ENCODE results near the gene MTMR12. TPM values are rescaled to one million over a fixed set of nuclear protein-coding genes. Genes with fewer than 3 reads are reported as not detected.

MTMR12 gene
- total and polyA plus RNA-seq, 3 donors from 2014 or later = 53.6 to 64.0 (median 59.2) TPM

- Histone ChIP-seq H3K4me3 (no peak overlapping the region), H3K4me1 (peaks cover 25% of the 10 kb centered on the region), H3K9me3 (no peaks in the 10 kb centered on the region), H3K27me3 (no peaks in the 10 kb centered on the region), H3K27ac (no peak overlapping the region), H3K36me3 (ENCODE audit: low read depth, missing control alignments) (no peaks in the 10 kb centered on the region)
- TF ChIP-seq CTCF (IDR thresholded peaks at IDR 0.05) = no peak
- TF ChIP-seq POLR2A (IDR thresholded peaks at IDR 0.05) = no peak
- 91% methylated on average over 4 of the region's 4 CpGs for WGBS, 2 donors
- intact Hi-C loops (cut with DNase I; ENCODE audit: low total_unique reads) = no loop called here
- no peak for DNase-seq
These were observed 49.1 kb downstream of the MTMR12 start for GRCh38 chr5:32263684-32264083.

DNA sequence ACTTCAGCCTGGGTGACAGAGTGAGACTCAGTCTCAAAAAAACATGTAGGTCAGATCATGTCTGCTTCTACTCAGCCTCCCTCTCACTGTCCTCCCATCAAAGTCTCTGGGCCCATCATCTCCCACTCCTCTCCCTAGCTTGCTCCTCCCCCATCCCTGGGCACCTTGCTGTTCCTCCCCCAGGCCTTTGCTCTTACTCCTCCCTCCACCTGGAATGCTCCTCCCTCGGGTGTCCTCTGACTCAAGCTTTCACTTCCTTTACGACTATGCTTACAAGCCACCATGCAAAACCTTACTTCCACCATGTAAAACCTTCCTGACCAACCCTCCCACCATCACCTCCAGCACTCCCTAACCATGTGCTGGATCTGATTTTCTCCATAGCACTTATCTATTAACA, 51.5 kb downstream of the MTMR12 start:
- WGBS, 2 donors = 63 to 73% methylated on average over 2 of the region's 2 CpGs
- Histone ChIP-seq H3K36me3 (ENCODE audit: low read depth, missing control alignments) (no peaks in the 10 kb centered on the region), H3K4me3 (no peak overlapping the region)

DNA sequence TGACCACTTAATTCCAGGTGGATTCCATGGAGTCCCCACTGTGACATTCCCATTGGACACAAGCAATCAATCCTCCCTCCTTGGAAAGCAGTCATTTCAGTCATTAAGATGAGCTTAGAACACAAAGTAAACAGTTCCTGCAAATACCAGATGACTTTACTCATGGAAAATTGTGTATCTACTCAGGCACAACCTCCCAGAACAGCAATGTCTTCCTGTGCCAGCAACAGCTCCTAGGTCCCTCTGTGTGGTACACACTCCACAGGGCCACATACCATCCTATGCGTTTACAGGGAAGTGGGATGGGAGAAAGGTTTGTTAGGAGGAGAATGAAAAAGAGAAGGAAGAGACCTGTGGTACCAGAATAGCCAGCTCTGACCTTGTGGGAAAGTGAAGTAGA, 53.7 kb downstream of the MTMR12 start:
- H3K27ac ChIP-seq = peak overlapping the region in 1 of 2 donors; percentile 10
- no peaks in the 10 kb centered on the region for H3K36me3 ChIP-seq (ENCODE audit: low read depth, missing control alignments)
- no peak for DNase-seq
- H3K27me3 ChIP-seq = no peaks in the 10 kb centered on the region
- peaks cover 25% of the 10 kb centered on the region for H3K4me1 ChIP-seq
- 57 to 83% methylated on average over 1 of the region's 1 CpG for WGBS, 2 donors
- intact Hi-C loops (cut with DNase I; ENCODE audit: low total_unique reads) = no loop called here
- no peaks in the 10 kb centered on the region for H3K9me3 ChIP-seq
- TF ChIP-seq POLR2A (IDR thresholded peaks at IDR 0.05) (no peak), CTCF (IDR thresholded peaks at IDR 0.05) (no peak)
- H3K4me3 ChIP-seq = no peak overlapping the region

More for the DNA sequence above, 51.5 kb downstream of the MTMR12 start:
- TF ChIP-seq POLR2A (IDR thresholded peaks at IDR 0.05) (no peak), CTCF (IDR thresholded peaks at IDR 0.05) (no peak)
- Histone ChIP-seq H3K9me3 (no peaks in the 10 kb centered on the region), H3K27ac (peak overlapping the region; percentile 68 to 81), H3K4me1 (peaks cover 25% of the 10 kb centered on the region), H3K27me3 (no peaks in the 10 kb centered on the region)
- intact Hi-C loops (cut with DNase I; ENCODE audit: low total_unique reads) = no loop called here
- no peak for DNase-seq

DNA sequence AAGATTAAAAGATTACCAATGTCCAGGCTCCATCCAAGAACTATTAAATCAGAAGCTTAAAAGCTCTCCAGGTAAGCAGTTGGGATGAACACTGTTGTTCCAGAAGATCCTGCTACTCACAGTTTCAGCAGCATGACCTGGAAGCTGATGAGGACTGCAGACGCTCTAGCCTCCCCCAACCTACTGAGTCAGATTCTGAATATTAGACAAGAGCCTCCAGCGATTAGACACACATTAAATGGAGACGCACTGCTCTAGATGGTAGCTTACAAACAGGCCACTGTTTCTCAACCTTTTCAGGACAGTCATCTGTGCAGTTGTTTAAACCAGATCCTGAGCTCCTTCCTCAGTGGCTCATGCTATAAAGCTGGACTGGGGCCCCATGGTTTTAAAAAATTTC, 54.3 kb downstream of the MTMR12 start:
- H3K27ac ChIP-seq = no peak overlapping the region

More for the DNA sequence above, 54.3 kb downstream of the MTMR12 start:
- 89 to 90% methylated on average over 3 of the region's 3 CpGs for WGBS, 2 donors
- no peaks in the 10 kb centered on the region for H3K9me3 ChIP-seq
- no peak overlapping the region for H3K4me3 ChIP-seq
- peak; percentile 11 for DNase-seq
- intact Hi-C loops (cut with DNase I; ENCODE audit: low total_unique reads) = no loop called here
- TF ChIP-seq CTCF (IDR thresholded peaks at IDR 0.05) (no peak), POLR2A (IDR thresholded peaks at IDR 0.05) (no peak)
- H3K4me1 ChIP-seq = peaks cover 25% of the 10 kb centered on the region
- no peaks in the 10 kb centered on the region for H3K36me3 ChIP-seq (ENCODE audit: low read depth, missing control alignments)
- H3K27me3 ChIP-seq = no peaks in the 10 kb centered on the region
